ENCODE data around the gene BBLN.

The BBLN gene

GRCh38 chr9:128118971-128119665, 40.9 kb upstream of the BBLN start:
- no peak for TF ChIP-seq RARB (CRISPR knock-in tag; IDR thresholded peaks at IDR 0.05)
- ATAC-seq, result no peak; the same call in 2 of the 3 replicates

- TF ChIP-seq ZFP3 (CRISPR knock-in tag; IDR thresholded peaks at IDR 0.05) (no peak), TCF4 (CRISPR knock-in tag; IDR thresholded peaks at IDR 0.05; ENCODE audit: borderline replicate concordance) (no peak), ZNF8 (CRISPR knock-in tag; IDR thresholded peaks at IDR 0.05) (no peak), CSDC2 (CRISPR knock-in tag; IDR thresholded peaks at IDR 0.05) (no peak), ZFP30 (CRISPR knock-in tag; IDR thresholded peaks at IDR 0.05) (no peak), ZC3H10 (CRISPR knock-in tag; IDR thresholded peaks at IDR 0.05) (no peak), TSHZ2 (CRISPR knock-in tag; IDR thresholded peaks at IDR 0.05) (no peak), RARB (CRISPR knock-in tag; IDR thresholded peaks at IDR 0.05) (no peak), PATZ1 (CRISPR knock-in tag; IDR thresholded peaks at IDR 0.05; ENCODE audit: borderline replicate concordance) (no peak), ZNF565 (CRISPR knock-in tag; conservative IDR thresholded peaks at IDR 0.05; ENCODE audit: low read depth) (no peak), OSR1 (CRISPR knock-in tag; IDR thresholded peaks at IDR 0.05) (no peak), ZNF70 (CRISPR knock-in tag; IDR thresholded peaks at IDR 0.05) (no peak), ISL1 (CRISPR knock-in tag; IDR thresholded peaks at IDR 0.05) (no peak), GLIS3 (CRISPR knock-in tag; IDR thresholded peaks at IDR 0.05) (no peak), SNAI2 (CRISPR knock-in tag; IDR thresholded peaks at IDR 0.05) (no peak), POU6F1 (CRISPR knock-in tag; IDR thresholded peaks at IDR 0.05; ENCODE audit: borderline replicate concordance, low read depth) (no peak), CREB5 (CRISPR knock-in tag; IDR thresholded peaks at IDR 0.05; ENCODE audit: low read depth) (no peak), CSRNP3 (CRISPR knock-in tag; IDR thresholded peaks at IDR 0.05) (no peak), BACH2 (CRISPR knock-in tag; IDR thresholded peaks at IDR 0.05; ENCODE audit: borderline replicate concordance) (no peak)
- no peak for ATAC-seq
Measured at GRCh38 chr9:128120061-128120740, 39.9 kb upstream of the BBLN start.

- no peak for ATAC-seq
- no peak for TF ChIP-seq OSR1 (CRISPR knock-in tag; IDR thresholded peaks at IDR 0.05)
- no peak for TF ChIP-seq PATZ1 (CRISPR knock-in tag; IDR thresholded peaks at IDR 0.05; ENCODE audit: borderline replicate concordance)
- no peak for TF ChIP-seq CSDC2 (CRISPR knock-in tag; IDR thresholded peaks at IDR 0.05)
- no peak for TF ChIP-seq ZFP3 (CRISPR knock-in tag; IDR thresholded peaks at IDR 0.05)
- TF ChIP-seq ZFP30 (CRISPR knock-in tag; IDR thresholded peaks at IDR 0.05), result no peak
- no peak for TF ChIP-seq ISL1 (CRISPR knock-in tag; IDR thresholded peaks at IDR 0.05)
- TF ChIP-seq CREB5 (CRISPR knock-in tag; IDR thresholded peaks at IDR 0.05; ENCODE audit: low read depth), result no peak
- no peak for TF ChIP-seq TCF4 (CRISPR knock-in tag; IDR thresholded peaks at IDR 0.05; ENCODE audit: borderline replicate concordance)
- no peak for TF ChIP-seq ESRRG (CRISPR knock-in tag; IDR thresholded peaks at IDR 0.05)
- no peak for TF ChIP-seq BACH2 (CRISPR knock-in tag; IDR thresholded peaks at IDR 0.05; ENCODE audit: borderline replicate concordance)
- TF ChIP-seq RARB (CRISPR knock-in tag; IDR thresholded peaks at IDR 0.05), result no peak
- no peak for TF ChIP-seq GLIS3 (CRISPR knock-in tag; IDR thresholded peaks at IDR 0.05)
- TF ChIP-seq ARNTL (CRISPR knock-in tag; IDR thresholded peaks at IDR 0.05; ENCODE audit: borderline replicate concordance, low read depth), result no peak
Measured at GRCh38 chr9:128120741-128121465, 39.2 kb upstream of the BBLN start.

All from SK-N-SH treated with all-trans-retinoic acid at 6 μM for 48 hours (cell line).